ENCODE measurements around the gene TEX2.
"Not testable (repeated sequence)": the region's sequence is repeated elsewhere in the genome, so short reads cannot be mapped to it uniquely, and the experiment has no call there.

TEX2 gene

GRCh38 chr17:64242633-64243032, 20.4 kb downstream of the TEX2 start:
- Histone ChIP-seq H3K9me3 (ENCODE audit: control insufficient read depth, low read length) (no peaks in the 10 kb centered on the region), H2BK12ac (ENCODE audit: low read length in 2 of 2) (no peak overlapping the region), H3K79me1 (replicated peaks; ENCODE audit: low read length, poor library complexity, severe bottlenecking) (peaks cover 16% of the 10 kb centered on the region), H2AFZ (ENCODE audit: low read depth, low read length) (no peak overlapping the region), H4K91ac (ENCODE audit: low read length) (no peak overlapping the region), H2BK120ac (ENCODE audit: low read depth, low read length) (no peak overlapping the region), H3K9ac (ENCODE audit: low read length) (no peak overlapping the region), H2BK15ac (ENCODE audit: low read depth, poor library complexity, severe bottlenecking) (no peak overlapping the region), H3K27me3 (ENCODE audit: control insufficient read depth in 1 of 2, insufficient read depth in 1 of 2, low read length in 2 of 2) (no peaks in the 10 kb centered on the region), H4K8ac (ENCODE audit: low read length) (no peak overlapping the region), H3K4ac (ENCODE audit: low read depth in 1 of 2, low read length in 2 of 2) (peak overlapping the region in 1 of 2 experiments; percentile 55), H3K36me3 (ENCODE audit: control insufficient read depth in 1 of 2, insufficient read depth in 2 of 2, low read depth in 1 of 2, low read length in 2 of 2) (no peaks in the 10 kb centered on the region), H3K4me3 (ENCODE audit: insufficient read depth in 1 of 2, low read depth in 1 of 2, low read length in 2 of 2) (no peak overlapping the region), H2BK5ac (ENCODE audit: low read depth, low read length, poor library complexity, severe bottlenecking) (no peak overlapping the region), H3K27ac (ENCODE audit: low read length, poor library complexity, severe bottlenecking) (no peak overlapping the region), H3K23ac (ENCODE audit: low read length in 2 of 2) (no peak overlapping the region), H2AK5ac (ENCODE audit: low read length, severe bottlenecking) (no peak overlapping the region), H3K4me2 (ENCODE audit: low read length, poor library complexity, severe bottlenecking) (no peak overlapping the region), H3K4me1 (ENCODE audit: control insufficient read depth, insufficient read depth, low read depth, low read length) (peaks cover 9% of the 10 kb centered on the region), H3K14ac (ENCODE audit: low read length in 2 of 2) (no peak overlapping the region), H3K18ac (ENCODE audit: low read depth in 1 of 2, low read length in 2 of 2) (no peak overlapping the region)
- DNase-seq, result no peak
- WGBS, result 99% methylated on average over 7 of the region's 7 CpGs

DNA sequence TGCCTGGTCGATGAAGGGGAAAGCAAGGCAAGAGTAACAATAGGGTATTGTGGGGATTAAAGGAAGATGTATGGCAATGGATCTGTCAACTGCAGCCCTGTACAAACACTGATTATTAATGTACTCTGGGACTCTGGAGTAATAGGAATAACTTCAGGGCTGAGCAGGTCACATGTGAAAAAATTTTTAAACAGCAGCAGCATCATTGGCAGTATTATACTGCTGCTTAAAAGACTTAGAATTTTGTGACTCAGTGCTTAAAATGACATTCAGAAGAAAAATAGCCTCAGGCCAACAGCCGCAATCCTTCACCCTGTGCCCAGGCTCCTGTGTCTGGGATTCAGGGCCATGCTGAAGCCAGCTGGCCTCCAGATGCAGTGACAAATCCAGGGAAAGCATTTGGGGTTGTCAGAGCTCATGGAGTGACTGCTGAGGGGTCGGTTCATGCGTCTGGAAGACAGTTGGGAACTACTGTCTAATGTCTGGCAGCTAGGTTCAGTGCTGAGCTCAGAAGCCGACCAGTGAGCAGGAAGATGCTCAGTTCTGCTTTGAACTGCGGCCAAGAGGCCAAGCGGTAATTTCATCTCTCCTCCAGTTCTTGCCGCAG, 22.2 kb downstream of the TEX2 start:
- H3K4me1 ChIP-seq (ENCODE audit: control insufficient read depth, insufficient read depth, low read depth, low read length), result peaks cover 9% of the 10 kb centered on the region
- H3K4me2 ChIP-seq (ENCODE audit: low read length, poor library complexity, severe bottlenecking), result no peak overlapping the region
- no peak overlapping the region for H2BK120ac ChIP-seq (ENCODE audit: low read depth, low read length)
- peak overlapping the region; percentile 24 to 50 for H3K4ac ChIP-seq (ENCODE audit: low read depth in 1 of 2, low read length in 2 of 2)
- 33% methylated on average over 8 of the region's 8 CpGs for WGBS
- H2AK5ac ChIP-seq (ENCODE audit: low read length, severe bottlenecking), result peak overlapping the region; percentile 29
- H3K14ac ChIP-seq (ENCODE audit: low read length in 2 of 2), result no peak overlapping the region
- no peak overlapping the region for H3K23ac ChIP-seq (ENCODE audit: low read length in 2 of 2)
- peak overlapping the region; percentile 80 for H4K8ac ChIP-seq (ENCODE audit: low read length)
- peaks cover 17% of the 10 kb centered on the region for H3K79me1 ChIP-seq (replicated peaks; ENCODE audit: low read length, poor library complexity, severe bottlenecking)
- H3K27me3 ChIP-seq (ENCODE audit: control insufficient read depth in 1 of 2, insufficient read depth in 1 of 2, low read length in 2 of 2), result no peaks in the 10 kb centered on the region
- DNase-seq, result peak; percentile 87
- H4K91ac ChIP-seq (ENCODE audit: low read length), result no peak overlapping the region
- peak overlapping the region; percentile 70 for H3K27ac ChIP-seq (ENCODE audit: low read length, poor library complexity, severe bottlenecking)
- H3K36me3 ChIP-seq (ENCODE audit: control insufficient read depth in 1 of 2, insufficient read depth in 2 of 2, low read depth in 1 of 2, low read length in 2 of 2), result no peaks in the 10 kb centered on the region
- H3K9ac ChIP-seq (ENCODE audit: low read length), result peak overlapping the region; percentile 70
- H2BK12ac ChIP-seq (ENCODE audit: low read length in 2 of 2), result peak overlapping the region in 1 of 2 experiments; percentile 86
- no peaks in the 10 kb centered on the region for H3K9me3 ChIP-seq (ENCODE audit: control insufficient read depth, low read length)
- peak overlapping the region in 1 of 2 experiments; percentile 5 for H3K4me3 ChIP-seq (ENCODE audit: insufficient read depth in 1 of 2, low read depth in 1 of 2, low read length in 2 of 2)
- H2BK15ac ChIP-seq (ENCODE audit: low read depth, poor library complexity, severe bottlenecking), result peak overlapping the region; percentile 63
- H2BK5ac ChIP-seq (ENCODE audit: low read depth, low read length, poor library complexity, severe bottlenecking), result no peak overlapping the region
- H3K18ac ChIP-seq (ENCODE audit: low read depth in 1 of 2, low read length in 2 of 2), result peak overlapping the region in 1 of 2 experiments; percentile 85
- no peak overlapping the region for H2AFZ ChIP-seq (ENCODE audit: low read depth, low read length)

- WGBS, result 40% methylated on average over 3 of the region's 5 CpGs
- H3K4ac ChIP-seq (ENCODE audit: low read depth in 1 of 2, low read length in 2 of 2), result peak overlapping the region in 1 of 2 experiments; percentile 75
Measured at GRCh38 chr17:64240261-64240740, 22.8 kb downstream of the TEX2 start.

GRCh38 chr17:64238449-64238848, 24.6 kb downstream of the TEX2 start:
- not testable (repeated sequence) for H2BK5ac ChIP-seq (ENCODE audit: low read depth, low read length, poor library complexity, severe bottlenecking); H3K4ac ChIP-seq (ENCODE audit: low read depth in 1 of 2, low read length in 2 of 2); H2AFZ ChIP-seq (ENCODE audit: low read depth, low read length); H3K4me1 ChIP-seq (ENCODE audit: control insufficient read depth, insufficient read depth, low read depth, low read length); H3K9ac ChIP-seq (ENCODE audit: low read length); H3K9me3 ChIP-seq (ENCODE audit: control insufficient read depth, low read length); H3K23ac ChIP-seq (ENCODE audit: low read length in 2 of 2); H4K91ac ChIP-seq (ENCODE audit: low read length); H2BK12ac ChIP-seq (ENCODE audit: low read length in 2 of 2); DNase-seq; H4K8ac ChIP-seq (ENCODE audit: low read length); H3K4me3 ChIP-seq (ENCODE audit: insufficient read depth in 1 of 2, low read depth in 1 of 2, low read length in 2 of 2); H3K14ac ChIP-seq (ENCODE audit: low read length in 2 of 2); H3K18ac ChIP-seq (ENCODE audit: low read depth in 1 of 2, low read length in 2 of 2); H3K36me3 ChIP-seq (ENCODE audit: control insufficient read depth in 1 of 2, insufficient read depth in 2 of 2, low read depth in 1 of 2, low read length in 2 of 2); H3K27me3 ChIP-seq (ENCODE audit: control insufficient read depth in 1 of 2, insufficient read depth in 1 of 2, low read length in 2 of 2); H3K27ac ChIP-seq (ENCODE audit: low read length, poor library complexity, severe bottlenecking); H3K4me2 ChIP-seq (ENCODE audit: low read length, poor library complexity, severe bottlenecking); H2BK15ac ChIP-seq (ENCODE audit: low read depth, poor library complexity, severe bottlenecking); H2BK120ac ChIP-seq (ENCODE audit: low read depth, low read length); H2AK5ac ChIP-seq (ENCODE audit: low read length, severe bottlenecking)
- H3K79me1 ChIP-seq (replicated peaks; ENCODE audit: low read length, poor library complexity, severe bottlenecking), result peaks cover 28% of the 10 kb centered on the region
- WGBS, result 96% methylated on average over 4 of the region's 4 CpGs

More at GRCh38 chr17:64240261-64240740, 22.8 kb downstream of the TEX2 start:
- H2BK5ac ChIP-seq (ENCODE audit: low read depth, low read length, poor library complexity, severe bottlenecking), result no peak overlapping the region
- H3K4me2 ChIP-seq (ENCODE audit: low read length, poor library complexity, severe bottlenecking), result no peak overlapping the region
- H3K18ac ChIP-seq (ENCODE audit: low read depth in 1 of 2, low read length in 2 of 2), result no peak overlapping the region
- H3K9me3 ChIP-seq (ENCODE audit: control insufficient read depth, low read length), result no peaks in the 10 kb centered on the region
- H3K14ac ChIP-seq (ENCODE audit: low read length in 2 of 2), result no peak overlapping the region
- peak overlapping the region; percentile 70 for H3K27ac ChIP-seq (ENCODE audit: low read length, poor library complexity, severe bottlenecking)
- no peak overlapping the region for H2BK120ac ChIP-seq (ENCODE audit: low read depth, low read length)
- DNase-seq, result peak; percentile 44
- no peaks in the 10 kb centered on the region for H3K27me3 ChIP-seq (ENCODE audit: control insufficient read depth in 1 of 2, insufficient read depth in 1 of 2, low read length in 2 of 2)
- H2AFZ ChIP-seq (ENCODE audit: low read depth, low read length), result no peak overlapping the region
- no peaks in the 10 kb centered on the region for H3K36me3 ChIP-seq (ENCODE audit: control insufficient read depth in 1 of 2, insufficient read depth in 2 of 2, low read depth in 1 of 2, low read length in 2 of 2)
- peaks cover 15% of the 10 kb centered on the region for H3K79me1 ChIP-seq (replicated peaks; ENCODE audit: low read length, poor library complexity, severe bottlenecking)
- peak overlapping the region; percentile 95 for H4K8ac ChIP-seq (ENCODE audit: low read length)
- H4K91ac ChIP-seq (ENCODE audit: low read length), result no peak overlapping the region
- no peak overlapping the region for H3K23ac ChIP-seq (ENCODE audit: low read length in 2 of 2)
- H2AK5ac ChIP-seq (ENCODE audit: low read length, severe bottlenecking), result no peak overlapping the region
- H2BK12ac ChIP-seq (ENCODE audit: low read length in 2 of 2), result peak overlapping the region in 1 of 2 experiments; percentile 93
- peak overlapping the region in 1 of 2 experiments; percentile 5 for H3K4me3 ChIP-seq (ENCODE audit: insufficient read depth in 1 of 2, low read depth in 1 of 2, low read length in 2 of 2)
- peak overlapping the region; percentile 63 for H2BK15ac ChIP-seq (ENCODE audit: low read depth, poor library complexity, severe bottlenecking)
- H3K4me1 ChIP-seq (ENCODE audit: control insufficient read depth, insufficient read depth, low read depth, low read length), result peaks cover 9% of the 10 kb centered on the region
- H3K9ac ChIP-seq (ENCODE audit: low read length), result peak overlapping the region; percentile 70
